Measurements from ENCODE around the gene SYNDIG1. TPM values are rescaled to one million over a fixed set of nuclear protein-coding genes. Genes with fewer than 3 reads are reported as not detected.

SYNDIG1 gene
- total and polyA plus RNA-seq, 4 donors = 0.20 to 5.0 (median 0.63) TPM

DNA sequence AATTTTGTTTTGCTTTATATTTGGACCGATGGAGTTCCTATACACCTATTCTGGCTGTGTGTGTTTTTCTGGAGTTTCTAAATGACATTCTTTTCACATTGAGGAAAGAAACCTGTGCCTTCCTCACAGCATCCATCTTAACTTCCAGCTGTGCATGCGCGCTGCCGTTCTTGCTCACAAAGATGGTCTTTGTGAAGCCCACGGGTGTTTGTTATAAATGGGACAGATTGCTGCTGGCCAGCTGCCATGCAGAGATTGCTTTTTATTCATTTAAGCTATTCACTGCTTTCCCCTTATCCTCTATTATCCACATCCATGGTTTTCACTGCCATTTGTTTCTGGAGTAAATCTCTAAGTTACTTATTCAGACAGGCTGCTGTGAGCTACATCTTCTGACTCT, 54.2 kb downstream of the SYNDIG1 start:
- Histone ChIP-seq H3K27ac (ENCODE audit: low read depth in 1 of 2, low read length in 1 of 2) (no peak overlapping the region), H3K9ac (ENCODE audit: insufficient read depth in 1 of 2, low read length in 2 of 2) (no peak overlapping the region), H3K9me3 (ENCODE audit: control insufficient read depth in 4 of 4, insufficient read depth in 3 of 4, low read length in 3 of 4) (peaks cover 0 to 1% (median 0%) of the 10 kb centered on the region in 4 donors), H3K4me3 (no peak overlapping the region), H3K36me3 (ENCODE audit: control insufficient read depth in 4 of 4, insufficient read depth in 4 of 4, low read length in 4 of 4) (no peaks in the 10 kb centered on the region), H3K27me3 (ENCODE audit: control insufficient read depth in 3 of 3, insufficient read depth in 3 of 3, low read length in 2 of 3) (peaks cover 0 to 3% (median 0%) of the 10 kb centered on the region in 3 donors), H3K4me1 (ENCODE audit: control insufficient read depth in 5 of 5, insufficient read depth in 5 of 5, low read length in 5 of 5) (no peaks in the 10 kb centered on the region)
- DNase-seq (peak in 2 of 3 donors; percentile 22 to 38), ATAC-seq (ENCODE audit: insufficient read depth, low FRiP score) (no peak)
- WGBS, 2 donors = 75 to 86% methylated on average over 5 of the region's 5 CpGs
- TF ChIP-seq, protein P1, sequence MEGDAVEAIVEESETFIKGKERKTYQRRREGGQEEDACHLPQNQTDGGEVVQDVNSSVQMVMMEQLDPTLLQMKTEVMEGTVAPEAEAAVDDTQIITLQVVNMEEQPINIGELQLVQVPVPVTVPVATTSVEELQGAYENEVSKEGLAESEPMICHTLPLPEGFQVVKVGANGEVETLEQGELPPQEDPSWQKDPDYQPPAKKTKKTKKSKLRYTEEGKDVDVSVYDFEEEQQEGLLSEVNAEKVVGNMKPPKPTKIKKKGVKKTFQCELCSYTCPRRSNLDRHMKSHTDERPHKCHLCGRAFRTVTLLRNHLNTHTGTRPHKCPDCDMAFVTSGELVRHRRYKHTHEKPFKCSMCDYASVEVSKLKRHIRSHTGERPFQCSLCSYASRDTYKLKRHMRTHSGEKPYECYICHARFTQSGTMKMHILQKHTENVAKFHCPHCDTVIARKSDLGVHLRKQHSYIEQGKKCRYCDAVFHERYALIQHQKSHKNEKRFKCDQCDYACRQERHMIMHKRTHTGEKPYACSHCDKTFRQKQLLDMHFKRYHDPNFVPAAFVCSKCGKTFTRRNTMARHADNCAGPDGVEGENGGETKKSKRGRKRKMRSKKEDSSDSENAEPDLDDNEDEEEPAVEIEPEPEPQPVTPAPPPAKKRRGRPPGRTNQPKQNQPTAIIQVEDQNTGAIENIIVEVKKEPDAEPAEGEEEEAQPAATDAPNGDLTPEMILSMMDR (IDR thresholded peaks at IDR 0.05; ENCODE audit: control extremely low read depth, extremely low read depth) = no peak

DNA sequence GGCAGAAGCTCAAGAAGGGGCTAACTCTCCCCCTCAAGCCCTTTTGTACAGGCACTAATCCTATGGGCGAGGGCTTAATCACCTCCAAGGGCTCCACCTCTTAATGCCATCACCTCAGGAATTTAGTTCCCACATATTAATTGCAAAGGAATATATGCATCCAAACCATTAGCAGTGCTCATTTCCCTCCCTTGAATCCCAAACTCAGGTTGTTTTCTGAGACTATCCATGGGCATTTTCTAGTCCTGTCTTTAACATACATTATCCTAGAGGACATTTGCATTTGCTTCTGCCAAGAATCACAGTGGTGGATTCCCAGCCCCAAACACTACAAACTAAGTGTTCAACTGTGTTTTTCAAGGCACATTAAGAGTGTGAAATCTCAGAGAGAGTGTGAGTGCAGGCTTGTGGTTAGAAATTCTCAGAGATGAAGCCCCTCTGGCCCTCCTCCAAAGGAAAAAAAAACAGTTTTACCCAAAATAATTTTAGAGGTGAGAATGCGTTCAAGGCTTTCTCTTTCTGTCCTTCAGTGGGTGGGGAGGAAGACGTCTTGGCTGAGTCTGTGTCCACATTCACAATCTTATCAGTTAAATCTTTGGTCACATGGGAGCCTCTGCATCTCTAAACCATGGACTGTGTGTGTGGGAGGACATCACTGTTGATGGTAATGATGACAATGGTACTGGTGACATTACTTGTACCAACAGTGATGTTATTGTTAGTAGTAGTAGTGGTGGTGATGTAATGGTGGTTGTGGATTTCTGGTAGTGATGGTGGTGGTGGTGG, 59.3 kb downstream of the SYNDIG1 start:
- Histone ChIP-seq H3K27me3 (ENCODE audit: control insufficient read depth in 3 of 3, insufficient read depth in 3 of 3, low read length in 2 of 3) (peaks cover 0 to 3% (median 0%) of the 10 kb centered on the region in 3 donors), H3K36me3 (ENCODE audit: control insufficient read depth in 4 of 4, insufficient read depth in 4 of 4, low read length in 4 of 4) (no peaks in the 10 kb centered on the region), H3K27ac (ENCODE audit: low read depth in 1 of 2, low read length in 1 of 2) (no peak overlapping the region), H3K4me3 (no peak overlapping the region), H3K9ac (ENCODE audit: insufficient read depth in 1 of 2, low read length in 2 of 2) (no peak overlapping the region), H3K9me3 (ENCODE audit: control insufficient read depth in 4 of 4, insufficient read depth in 3 of 4, low read length in 3 of 4) (peaks cover 0 to 5% (median 0%) of the 10 kb centered on the region in 4 donors), H3K4me1 (ENCODE audit: control insufficient read depth in 5 of 5, insufficient read depth in 5 of 5, low read length in 5 of 5) (no peaks in the 10 kb centered on the region)
- 69 to 87% methylated on average over 3 of the region's 3 CpGs for WGBS, 2 donors
- ATAC-seq (ENCODE audit: insufficient read depth, low FRiP score) (no peak), DNase-seq (no peak)
- TF ChIP-seq, protein P1 (IDR thresholded peaks at IDR 0.05; ENCODE audit: control extremely low read depth, extremely low read depth) = no peak

DNA sequence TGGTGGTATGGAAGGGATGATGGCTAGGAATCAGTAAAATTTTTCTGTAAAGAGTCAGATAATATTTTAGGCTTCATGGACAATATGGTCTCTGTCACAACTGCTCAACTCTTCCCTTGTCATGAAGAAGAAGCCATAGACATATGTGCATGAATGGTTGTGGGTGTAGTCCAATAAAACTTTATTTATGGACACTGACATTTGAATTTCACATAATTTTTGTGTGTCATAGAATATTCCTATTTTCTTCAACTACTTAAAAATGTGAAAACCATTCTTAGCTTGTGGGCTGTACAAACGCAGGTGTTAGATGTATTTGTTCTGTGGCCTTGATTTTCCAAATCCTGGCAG, 59.9 kb downstream of the SYNDIG1 start:
- no peaks in the 10 kb centered on the region for H3K4me1 ChIP-seq (ENCODE audit: control insufficient read depth in 5 of 5, insufficient read depth in 5 of 5, low read length in 5 of 5)
- H3K27ac ChIP-seq (ENCODE audit: low read depth in 1 of 2, low read length in 1 of 2) = no peak overlapping the region
- no peak overlapping the region for H3K9ac ChIP-seq (ENCODE audit: insufficient read depth in 1 of 2, low read length in 2 of 2)
- peaks cover 0 to 3% (median 0%) of the 10 kb centered on the region in 3 donors for H3K27me3 ChIP-seq (ENCODE audit: control insufficient read depth in 3 of 3, insufficient read depth in 3 of 3, low read length in 2 of 3)
- ATAC-seq (ENCODE audit: insufficient read depth, low FRiP score) = no peak
- WGBS, 2 donors = 91 to 98% methylated on average over 1 of the region's 1 CpG
- TF ChIP-seq, protein P1 (IDR thresholded peaks at IDR 0.05; ENCODE audit: control extremely low read depth, extremely low read depth) = no peak
- no peaks in the 10 kb centered on the region for H3K36me3 ChIP-seq (ENCODE audit: control insufficient read depth in 4 of 4, insufficient read depth in 4 of 4, low read length in 4 of 4)
- DNase-seq = no peak
- H3K9me3 ChIP-seq (ENCODE audit: control insufficient read depth in 4 of 4, insufficient read depth in 3 of 4, low read length in 3 of 4) = peaks cover 0 to 4% (median 0%) of the 10 kb centered on the region in 4 donors
- H3K4me3 ChIP-seq = no peak overlapping the region

Data from lung (tissue), 12 donors.